ENCODE results near the gene PDPR. TPM values are rescaled to one million over a fixed set of nuclear protein-coding genes. Genes with fewer than 3 reads are reported as not detected.
"Not testable (repeated sequence)": the region's sequence is repeated elsewhere in the genome, so short reads cannot be mapped to it uniquely, and the experiment has no call there.

The PDPR gene
- total and polyA plus RNA-seq, 2 of the 8 experiments (the other 6 are each of a cell fraction or from before 2014, with no cell fraction given) = 40.2 to 43.1 TPM

DNA sequence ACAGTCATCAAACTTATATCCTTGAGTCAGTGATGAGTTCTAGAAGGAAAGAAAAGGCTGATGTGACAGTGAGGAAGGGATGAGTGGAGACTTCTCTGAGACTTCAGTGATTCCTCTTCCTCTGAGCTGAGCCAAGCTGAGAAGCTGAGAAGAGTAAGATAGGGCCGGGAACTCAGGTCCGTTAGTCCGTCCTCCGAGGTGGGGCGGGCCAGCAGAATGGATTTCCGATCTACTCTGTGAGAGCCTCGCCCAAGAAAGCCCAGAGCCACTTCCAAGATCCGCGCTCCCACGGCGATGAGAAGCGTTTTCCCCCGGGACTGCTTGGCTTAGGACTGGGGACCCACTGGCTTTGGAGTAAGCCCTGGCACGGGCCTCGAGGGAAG, 542 bp upstream of the PDPR start:
- POLR2A ChIA-PET (ENCODE audit: partially characterized antibody) = interaction anchor here (1.1 kb wide), 1 partner anchor 181 kb away, joined by 3 read pairs; no protein-coding TSS in a partner anchor
- H3K9me3 ChIP-seq (ENCODE audit: insufficient read depth in 2 of 2, low read depth in 1 of 2, low read length in 1 of 2); H4K8ac ChIP-seq (ENCODE audit: extremely low read depth, insufficient read depth, low read length); H2BK15ac ChIP-seq (ENCODE audit: low read length); CTCF ChIA-PET (ENCODE audit: partially characterized antibody); H4K5ac ChIP-seq (ENCODE audit: insufficient read length, low read depth, low read length); H4K91ac ChIP-seq (replicated peaks; ENCODE audit: insufficient read length, low read length); H2BK5ac ChIP-seq (ENCODE audit: low read depth, low read length); H3K4me1 ChIP-seq (replicated peaks in 1 of 4; ENCODE audit: control insufficient read depth in 3 of 4, insufficient read depth in 4 of 4, low read length in 3 of 4); H3K14ac ChIP-seq (ENCODE audit: insufficient read length); H3K18ac ChIP-seq (ENCODE audit: extremely low read depth, low read length); H2AK5ac ChIP-seq (ENCODE audit: low read depth, low read length); H3K36me3 ChIP-seq (ENCODE audit: control insufficient read depth in 2 of 4, insufficient read depth in 4 of 4, low read length in 3 of 4); H3K27ac ChIP-seq (ENCODE audit: low read depth, low read length); H2BK20ac ChIP-seq (ENCODE audit: low read length); H2AFZ ChIP-seq (ENCODE audit: low read length); H3K79me1 ChIP-seq (ENCODE audit: low read depth, low read length); FAIRE-seq; H3K23me2 ChIP-seq (ENCODE audit: low read depth, low read length); H2BK120ac ChIP-seq (replicated peaks; ENCODE audit: low read depth, low read length); DNase-seq (ENCODE audit: low read depth in 1 of 2, low spot score in 2 of 2); H4K20me1 ChIP-seq (replicated peaks in 1 of 2; ENCODE audit: control insufficient read depth in 1 of 2, insufficient read depth in 2 of 2, low read length in 2 of 2); H3K23ac ChIP-seq (ENCODE audit: insufficient read length); H2BK12ac ChIP-seq (ENCODE audit: low read depth, low read length); H3K27me3 ChIP-seq (replicated peaks in 1 of 4; ENCODE audit: control insufficient read depth in 3 of 4, extremely low read depth in 1 of 4, insufficient read depth in 3 of 4, low read length in 3 of 4); H3K56ac ChIP-seq (replicated peaks; ENCODE audit: insufficient read length, low read depth, low read length); H3K4ac ChIP-seq (replicated peaks; ENCODE audit: insufficient read length, low read depth, low read length): not testable (repeated sequence)
- Histone ChIP-seq H3K9ac (replicated peaks in 1 of 4; ENCODE audit: extremely low read depth in 1 of 4, low read depth in 3 of 4, low read length in 3 of 4) (peak overlapping the region in 1 of 4 experiments; percentile 51; a peak in 2 of 7 replicates), H3K79me2 (ENCODE audit: control insufficient read depth in 1 of 2, insufficient read depth in 2 of 2, low read length in 2 of 2) (peaks cover 0 to 26% of the 10 kb centered on the region in 2 experiments; a peak in 2 of 4 replicates), H3K4me3 (ENCODE audit: extremely low read depth in 1 of 4, insufficient read depth in 2 of 4, low read depth in 3 of 4, low read length in 4 of 4) (peak overlapping the region; percentile 45 to 88 (median 60)), H3K4me2 (ENCODE audit: insufficient read depth in 1 of 2, low read depth in 2 of 2, low read length in 2 of 2) (peak overlapping the region; percentile 63 to 72)
- WGBS, 2 experiments (ENCODE audit: extremely low coverage in 1 of 2, insufficient coverage in 1 of 2, insufficient read length in 1 of 2, insufficient replicate concordance in 2 of 2, low coverage in 1 of 2, low lambda C conversion rate in 2 of 2, missing lambda C conversion rate in 1 of 2) = no CpG with 5 or more reads among the region's 15 CpGs
- peak; percentile 11 for TF ChIP-seq KDM4A (IDR thresholded peaks at IDR 0.05; ENCODE audit: low read depth, low read length, severe bottlenecking)

DNA sequence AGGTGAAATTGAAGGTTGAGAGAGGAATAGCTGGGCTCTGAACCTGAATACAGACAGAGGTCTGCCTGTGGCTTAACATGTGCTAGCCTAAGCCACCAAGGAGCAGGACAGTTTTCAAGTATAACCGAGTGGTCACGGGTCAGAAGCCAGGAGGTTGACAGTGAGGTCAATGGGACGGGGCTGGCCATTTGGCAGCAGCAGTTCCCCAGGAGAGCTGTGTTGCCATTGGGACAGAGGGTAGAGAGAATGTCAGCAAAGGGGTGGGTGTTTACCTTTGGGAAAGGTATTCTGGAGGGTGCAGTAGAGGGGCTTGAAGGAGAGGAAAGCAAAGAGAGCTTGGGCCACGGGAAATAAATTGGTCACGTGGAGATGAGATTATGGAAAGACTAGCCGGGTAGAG, 4.2 kb downstream of the PDPR start:
- H3K79me1 ChIP-seq (ENCODE audit: low read depth, low read length); H3K23me2 ChIP-seq (ENCODE audit: low read depth, low read length); H2BK12ac ChIP-seq (ENCODE audit: low read depth, low read length); FAIRE-seq; H3K4me3 ChIP-seq (ENCODE audit: extremely low read depth in 1 of 4, insufficient read depth in 2 of 4, low read depth in 3 of 4, low read length in 4 of 4); H4K91ac ChIP-seq (replicated peaks; ENCODE audit: insufficient read length, low read length); H3K18ac ChIP-seq (ENCODE audit: extremely low read depth, low read length); H3K9ac ChIP-seq (replicated peaks in 1 of 4; ENCODE audit: extremely low read depth in 1 of 4, low read depth in 3 of 4, low read length in 3 of 4); H3K4me1 ChIP-seq (replicated peaks in 1 of 4; ENCODE audit: control insufficient read depth in 3 of 4, insufficient read depth in 4 of 4, low read length in 3 of 4); H3K56ac ChIP-seq (replicated peaks; ENCODE audit: insufficient read length, low read depth, low read length); H3K14ac ChIP-seq (ENCODE audit: insufficient read length); H2AK5ac ChIP-seq (ENCODE audit: low read depth, low read length); H3K23ac ChIP-seq (ENCODE audit: insufficient read length); H4K8ac ChIP-seq (ENCODE audit: extremely low read depth, insufficient read depth, low read length); DNase-seq (ENCODE audit: low read depth in 1 of 2, low spot score in 2 of 2); H3K4ac ChIP-seq (replicated peaks; ENCODE audit: insufficient read length, low read depth, low read length); H2BK5ac ChIP-seq (ENCODE audit: low read depth, low read length); H2AFZ ChIP-seq (ENCODE audit: low read length); H3K27me3 ChIP-seq (replicated peaks in 1 of 4; ENCODE audit: control insufficient read depth in 3 of 4, extremely low read depth in 1 of 4, insufficient read depth in 3 of 4, low read length in 3 of 4); H3K27ac ChIP-seq (ENCODE audit: low read depth, low read length); H2BK15ac ChIP-seq (ENCODE audit: low read length); H2BK120ac ChIP-seq (replicated peaks; ENCODE audit: low read depth, low read length); H2BK20ac ChIP-seq (ENCODE audit: low read length); H4K20me1 ChIP-seq (replicated peaks in 1 of 2; ENCODE audit: control insufficient read depth in 1 of 2, insufficient read depth in 2 of 2, low read length in 2 of 2); H3K9me3 ChIP-seq (ENCODE audit: insufficient read depth in 2 of 2, low read depth in 1 of 2, low read length in 1 of 2); H3K4me2 ChIP-seq (ENCODE audit: insufficient read depth in 1 of 2, low read depth in 2 of 2, low read length in 2 of 2); H4K5ac ChIP-seq (ENCODE audit: insufficient read length, low read depth, low read length): not testable (repeated sequence)
- H3K79me2 ChIP-seq (ENCODE audit: control insufficient read depth in 1 of 2, insufficient read depth in 2 of 2, low read length in 2 of 2) = peaks cover 0 to 32% of the 10 kb centered on the region in 2 experiments; a peak in 2 of 4 replicates
- ChIA-PET CTCF (ENCODE audit: partially characterized antibody) (interaction anchor here (0.6 to 1.2 kb wide), 5 partner anchors 14 to 183 kb away, joined by 3 read pairs; no protein-coding TSS in a partner anchor), POLR2A (ENCODE audit: partially characterized antibody) (interaction anchor here (0.7 kb wide), 2 partner anchors 8 to 323 kb away, joined by 3 read pairs; no protein-coding TSS in a partner anchor)
- H3K36me3 ChIP-seq (ENCODE audit: control insufficient read depth in 2 of 4, insufficient read depth in 4 of 4, low read length in 3 of 4) = peaks cover 3 to 13% (median 9%) of the 10 kb centered on the region in 4 experiments; a peak in 6 of 8 replicates
- 95% methylated on average over 6 of the region's 6 CpGs; no CpG with 5 or more reads in 1 of the 2 experiments for WGBS, 2 experiments (ENCODE audit: extremely low coverage in 1 of 2, insufficient coverage in 1 of 2, insufficient read length in 1 of 2, insufficient replicate concordance in 2 of 2, low coverage in 1 of 2, low lambda C conversion rate in 2 of 2, missing lambda C conversion rate in 1 of 2)
